NOMO-1 treated with DMSO at 0.1 percent for 48 hours (cell line): ENCODE measurements around the gene LRIT1.
A peak's percentile ranks its signal among the peaks of the same experiment; 100 is the strongest.

Source experiments
- DNase-seq: peaks from one replicate; lab custom pipeline; 2025; ENCODE audit not compliant: unreplicated experiment; lab: John Stamatoyannopoulos, UW

LRIT1 gene

GRCh38 chr10:84217746-84218145, 23.6 kb downstream of the LRIT1 start:
- DNase-seq = no peak

DNA sequence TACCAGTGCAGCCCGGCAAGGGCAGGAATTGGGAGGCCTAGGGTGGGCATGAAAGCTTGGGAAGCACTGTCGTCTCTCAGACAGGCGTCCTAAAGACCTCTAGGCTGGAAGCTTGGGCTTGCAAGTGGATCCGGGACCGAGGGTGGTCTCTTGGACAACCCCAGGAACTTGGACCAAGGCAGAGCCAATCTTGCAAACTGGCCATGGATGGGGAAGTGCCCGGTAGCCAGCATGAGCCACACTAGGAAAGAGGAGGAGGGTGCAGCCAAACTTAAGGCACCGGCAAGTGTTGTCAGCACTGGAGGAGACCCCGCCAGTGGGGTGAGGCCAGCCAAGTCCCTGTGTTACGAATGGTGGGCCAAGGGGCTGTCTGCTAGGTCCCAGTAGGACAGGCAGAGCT, 24.5 kb downstream of the LRIT1 start:
- no peak for DNase-seq

GRCh38 chr10:84214612-84215235, 26.6 kb downstream of the LRIT1 start:
- DNase-seq = peak; percentile 12

GRCh38 chr10:84214046-84214572, 27.2 kb downstream of the LRIT1 start:
- DNase-seq = no peak

GRCh38 chr10:84213076-84213475, 28.3 kb downstream of the LRIT1 start:
- DNase-seq = no peak

- DNase-seq = no peak
Observed at GRCh38 chr10:84212014-84212413, 29.3 kb downstream of the LRIT1 start.

DNA sequence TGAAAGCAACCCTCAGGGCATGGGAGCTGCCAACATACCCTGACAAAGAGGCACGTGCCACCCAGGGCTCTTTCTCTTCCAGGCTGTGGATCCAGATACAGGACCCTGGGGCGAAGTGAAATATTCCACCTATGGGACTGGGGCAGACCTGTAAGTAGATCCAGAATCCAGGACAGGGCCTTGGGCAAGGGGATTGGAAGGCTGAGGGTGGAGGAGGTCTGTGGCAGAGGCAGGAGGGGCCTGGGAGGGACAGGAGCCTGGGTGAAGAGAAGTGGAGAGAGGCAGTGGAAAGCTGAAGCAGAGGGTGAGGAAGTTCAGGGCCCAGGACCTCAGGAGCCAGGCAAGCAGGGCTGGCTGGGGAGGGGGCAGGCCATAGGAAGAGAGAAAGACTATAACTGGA, 29.8 kb downstream of the LRIT1 start:
- no peak for DNase-seq

- no peak for DNase-seq
Observed at GRCh38 chr10:84208023-84208422, 33.3 kb downstream of the LRIT1 start.

DNA sequence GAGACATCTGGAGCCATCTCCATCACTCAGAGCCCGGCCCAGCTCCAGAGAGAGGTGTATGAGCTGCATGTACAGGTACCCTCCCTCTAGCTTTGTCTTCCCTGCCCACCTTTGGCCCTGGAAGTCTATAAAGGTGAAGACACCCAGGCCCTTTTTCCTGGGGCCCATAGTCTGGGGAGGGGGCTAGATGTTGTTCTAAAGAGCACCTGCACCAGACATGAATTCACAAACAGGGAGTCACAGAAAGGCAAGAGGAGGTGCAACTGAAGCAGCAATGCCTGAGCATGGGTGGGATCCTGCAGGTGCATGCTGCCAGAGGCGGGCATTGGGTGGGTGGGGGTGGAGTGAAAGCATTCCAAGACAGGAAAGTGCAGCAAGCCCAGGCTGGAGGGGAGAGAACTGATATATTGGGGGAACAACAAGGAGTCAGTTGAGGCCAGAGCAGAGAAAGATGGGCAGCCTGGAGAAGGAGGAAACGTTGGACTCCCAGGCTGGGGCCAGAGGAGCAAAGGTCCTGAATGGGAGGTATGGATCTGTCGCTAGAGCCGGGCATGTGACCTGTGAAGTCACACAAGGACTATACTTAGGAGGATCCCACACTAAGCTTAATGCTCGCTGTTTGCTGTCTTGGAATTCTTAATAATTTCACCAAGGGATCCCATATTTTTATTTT, 35.4 kb downstream of the LRIT1 start:
- no peak for DNase-seq

GRCh38 chr10:84205049-84205852, 36.1 kb downstream of the LRIT1 start:
- DNase-seq = peak; percentile 50

- DNase-seq = no peak
Observed at GRCh38 chr10:84204610-84205009, 36.7 kb downstream of the LRIT1 start.

GRCh38 chr10:84204122-84204521, 37.2 kb downstream of the LRIT1 start:
- DNase-seq = peak; percentile 22

GRCh38 chr10:84202349-84202748, 39.0 kb downstream of the LRIT1 start:
- no peak for DNase-seq

DNA sequence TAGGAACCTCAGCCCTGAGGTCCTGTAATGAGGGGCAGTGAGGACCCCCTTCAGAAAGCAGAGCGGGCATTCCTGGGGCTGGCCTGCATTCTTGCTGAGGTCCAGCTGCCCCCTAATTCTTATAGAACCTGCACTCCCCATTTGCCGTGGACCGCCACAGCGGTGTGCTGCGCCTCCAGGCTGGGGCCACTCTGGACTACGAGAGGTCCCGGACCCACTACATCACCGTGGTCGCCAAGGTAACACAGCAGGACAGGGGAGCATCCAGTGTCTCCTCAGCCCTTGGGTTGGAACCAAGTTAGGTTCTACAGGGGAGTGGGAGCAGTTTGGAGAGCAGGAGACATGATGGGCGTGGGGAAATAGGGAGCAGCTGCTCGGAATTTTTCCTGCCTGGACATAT, 39.7 kb downstream of the LRIT1 start:
- DNase-seq = no peak

DNA sequence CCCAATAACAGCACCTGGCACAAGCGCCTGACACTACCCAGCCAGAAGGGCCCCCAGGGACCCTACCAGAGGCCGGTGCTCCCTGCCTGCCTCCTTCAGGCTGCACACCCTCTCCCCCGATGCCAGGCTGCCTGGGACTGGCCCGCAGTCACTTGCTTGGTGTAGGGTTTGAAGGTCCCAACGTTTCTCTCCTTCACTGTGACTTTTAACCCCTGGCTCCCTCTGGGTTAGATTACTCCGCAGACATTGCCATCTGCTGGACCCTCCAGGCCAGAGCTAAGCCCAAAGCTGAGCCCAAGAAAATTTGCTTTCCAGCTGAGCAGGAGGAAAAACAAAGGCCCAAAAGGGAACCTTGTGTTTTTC, 40.1 kb downstream of the LRIT1 start:
- DNase-seq = no peak

DNA sequence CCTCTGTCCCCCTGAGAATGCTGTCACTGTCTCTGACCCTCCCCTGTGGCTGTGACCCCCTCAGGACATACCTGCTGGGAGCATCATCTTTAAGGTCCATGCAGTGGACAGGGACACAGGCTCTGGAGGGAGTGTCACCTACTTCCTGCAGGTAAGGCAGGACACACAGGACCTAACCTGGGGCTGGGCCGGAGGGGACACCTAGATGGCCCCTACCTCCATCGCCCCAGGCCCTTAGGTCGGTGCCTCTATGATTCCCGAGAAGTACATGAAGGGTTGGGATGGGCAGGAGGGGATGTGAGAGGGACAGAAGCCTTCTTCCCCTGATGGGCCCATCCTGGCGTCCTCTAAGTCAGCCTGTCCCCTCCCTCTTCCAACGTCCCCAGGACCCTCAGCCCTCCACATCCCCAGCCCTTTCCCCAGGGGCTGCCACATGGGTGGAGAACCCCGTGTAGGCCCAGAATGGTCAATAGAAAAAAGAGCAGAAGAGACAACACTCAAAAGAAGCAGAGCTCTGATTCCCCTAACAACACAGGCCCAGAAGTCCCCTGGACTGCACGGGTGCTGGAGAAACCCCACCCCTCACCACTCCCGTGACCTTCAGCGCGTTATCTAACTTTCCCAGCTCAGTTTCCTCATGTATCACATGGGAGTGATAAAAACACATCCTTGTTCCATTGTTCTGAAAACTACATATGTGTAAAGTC, 40.7 kb downstream of the LRIT1 start:
- no peak for DNase-seq

DNA sequence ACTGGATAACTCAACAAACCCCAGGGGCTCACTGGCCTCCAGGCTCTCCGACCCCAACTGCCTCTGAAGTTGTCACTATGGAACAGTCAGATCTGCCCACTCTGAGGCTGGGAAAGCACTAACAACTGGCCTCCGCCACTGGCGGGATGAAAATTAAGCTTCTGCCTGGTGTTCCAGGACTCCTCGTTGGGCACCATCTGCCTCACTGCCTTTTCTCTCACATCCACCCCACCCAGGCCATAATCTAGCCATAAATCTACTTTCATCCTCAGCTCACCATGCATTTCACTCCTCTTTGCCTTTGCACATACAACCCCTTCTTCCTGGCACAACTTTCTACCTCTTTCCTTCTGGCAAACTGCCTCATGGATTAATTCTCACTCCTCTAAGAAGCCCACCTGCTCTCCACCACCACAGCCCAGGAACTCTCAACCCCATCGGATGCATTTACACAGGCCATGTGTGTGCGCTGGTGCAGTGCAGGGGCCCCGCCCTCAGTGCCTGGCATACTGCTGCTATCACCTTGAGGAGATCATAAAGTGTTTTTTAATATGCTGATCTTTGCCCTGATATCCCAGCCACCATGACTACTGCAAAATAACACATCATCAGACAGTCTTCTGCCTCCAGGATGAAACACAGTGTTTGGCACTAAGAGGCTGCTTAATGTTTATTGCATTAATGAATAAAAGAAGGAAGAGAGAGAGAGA, 43.0 kb downstream of the LRIT1 start:
- no peak for DNase-seq

DNA sequence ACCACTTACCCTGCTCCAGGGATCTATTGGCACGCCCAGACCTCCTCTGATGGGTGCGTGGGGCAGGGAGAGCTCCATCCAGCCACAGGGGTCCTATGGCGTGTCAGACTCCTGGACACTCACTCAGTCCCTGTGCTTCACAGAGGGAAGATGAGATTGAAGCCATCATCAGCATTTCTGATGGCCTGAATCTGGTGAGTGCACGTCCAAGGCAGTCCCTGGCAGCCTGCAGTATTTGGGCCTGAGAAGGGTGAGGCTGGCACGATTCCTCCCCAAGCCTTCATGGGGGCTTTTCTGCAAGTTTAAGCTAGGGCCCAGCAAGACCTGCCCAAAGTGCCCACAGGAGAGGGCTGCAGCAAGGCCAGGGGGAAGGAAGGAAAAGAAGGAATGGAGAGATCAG, 43.7 kb downstream of the LRIT1 start:
- DNase-seq = no peak

DNA sequence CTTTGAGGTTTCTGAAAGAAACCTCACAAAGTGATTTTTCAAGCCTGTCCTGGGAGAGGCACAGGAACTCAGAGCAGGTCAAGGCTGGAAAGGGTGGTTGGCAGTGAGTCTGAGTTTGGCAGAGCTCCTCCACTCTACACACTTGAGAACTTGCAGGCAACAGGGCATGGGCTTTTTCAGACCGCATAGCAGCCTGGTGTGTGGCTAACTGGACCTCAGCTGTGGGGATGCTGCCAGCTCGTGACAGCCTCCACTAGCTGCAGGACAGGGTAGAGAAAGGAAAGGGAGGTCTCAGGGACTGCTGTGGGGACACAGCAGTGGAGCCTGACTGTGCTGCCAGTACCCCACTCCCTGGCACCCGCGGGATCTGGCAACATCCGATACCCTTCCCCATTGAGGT, 44.4 kb downstream of the LRIT1 start:
- no peak for DNase-seq

DNA sequence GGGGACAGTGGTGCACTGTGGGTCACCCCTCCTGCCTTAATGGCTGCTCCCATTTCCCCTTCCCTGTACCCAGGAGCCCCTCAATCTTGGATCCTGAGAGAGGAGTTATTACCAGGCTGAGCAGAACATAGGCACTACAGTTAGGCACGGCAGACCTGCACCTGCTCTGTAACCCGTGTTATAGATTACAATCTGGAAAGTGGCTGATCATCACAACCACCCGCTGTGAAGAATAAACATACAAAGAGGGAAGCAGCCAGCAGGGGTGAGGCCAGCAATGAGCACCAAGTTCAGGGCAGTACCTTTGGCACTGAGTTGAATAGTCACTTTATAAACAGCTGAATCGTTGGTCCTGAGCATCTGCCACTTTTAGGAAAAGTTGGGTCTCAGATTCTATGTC, 45.3 kb downstream of the LRIT1 start:
- no peak for DNase-seq
